NCI-H128 (cell line): Measurements from ENCODE around the gene UBE2B.
"Not testable (repeated sequence)": the region's sequence is repeated elsewhere in the genome, so short reads cannot be mapped to it uniquely, and the experiment has no call there.

Experiments
- DNase-seq: peaks from one replicate; lab custom pipeline; 2025; ENCODE audit not compliant: unreplicated experiment; lab: John Stamatoyannopoulos, UW

Gene UBE2B

DNA sequence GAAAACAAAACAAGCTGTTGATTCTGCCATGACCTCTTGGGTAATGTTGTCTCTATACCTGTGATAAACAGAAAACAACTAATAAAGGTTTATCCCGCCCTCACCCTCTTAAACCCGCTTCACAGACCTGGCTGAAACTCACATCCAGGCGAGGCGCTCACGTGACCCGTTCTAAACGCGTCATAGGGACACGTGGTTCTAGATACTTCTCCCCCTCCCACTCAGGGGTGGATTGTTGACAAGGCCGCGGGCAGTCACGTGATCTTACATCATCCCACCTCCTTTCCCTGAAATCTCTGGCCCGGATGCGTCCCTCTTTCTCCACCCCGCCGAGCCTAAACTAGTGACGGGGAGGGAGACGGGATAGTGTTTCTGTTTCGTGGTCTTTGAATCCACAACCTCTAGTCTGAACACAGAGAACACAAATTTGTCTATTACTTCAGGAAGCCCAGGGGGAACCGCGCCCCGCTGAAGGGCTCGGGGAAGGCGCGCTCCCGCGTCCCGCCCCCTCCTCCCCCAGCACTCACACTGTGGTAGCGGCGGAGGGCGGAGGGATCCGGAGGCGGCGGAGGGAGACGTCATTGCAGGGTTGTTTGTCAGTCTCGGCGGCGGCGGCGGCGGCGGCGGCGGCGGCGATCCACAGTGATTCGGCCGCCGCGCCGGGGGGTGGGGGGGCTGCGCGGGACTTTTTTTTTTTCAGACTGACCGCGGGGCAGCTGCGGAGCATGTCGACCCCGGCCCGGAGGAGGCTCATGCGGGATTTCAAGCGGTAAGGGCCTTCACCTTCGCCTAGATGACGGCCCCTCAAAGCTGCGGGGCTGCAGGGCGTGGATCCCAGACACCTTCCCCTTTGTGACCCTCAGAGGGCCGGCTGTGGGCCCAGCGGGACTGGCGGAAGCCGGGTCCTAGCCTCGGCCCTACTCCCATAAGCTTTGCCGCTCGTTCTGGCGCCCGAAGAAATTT is at the start of gene UBE2B:
UBE2B (plus strand) TSS at position 699 of the 963 bp plus-strand sequence; CDS start at position 726, 27 bp downstream.
- peak; percentile 89 for DNase-seq

- DNase-seq = no peak
Measured at GRCh38 chr5:134327327-134327726, 44.0 kb upstream of the UBE2B start.

DNA sequence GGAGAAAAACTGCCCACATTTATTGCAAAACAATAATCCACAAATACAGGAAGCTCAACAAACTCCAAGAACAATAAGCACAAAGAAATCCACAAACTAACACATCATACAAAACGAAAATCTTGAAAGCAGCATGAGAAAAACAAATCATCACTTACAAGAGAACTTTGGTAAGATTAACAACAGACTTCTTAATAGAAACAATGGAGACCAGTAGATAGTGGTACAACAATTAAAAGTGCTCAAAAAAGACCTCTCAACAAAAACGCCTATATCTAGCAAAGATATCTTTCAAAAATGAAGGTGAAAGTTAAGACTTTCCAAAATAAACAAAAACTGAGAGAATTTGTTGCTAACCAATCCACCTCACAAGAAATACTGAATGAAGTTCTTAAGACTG is 42.8 kb upstream of the UBE2B start:
- DNase-seq = no peak

- not testable (repeated sequence) for DNase-seq
Measured at GRCh38 chr5:134336833-134337232, 34.5 kb upstream of the UBE2B start.

GRCh38 chr5:134343500-134343899 is 27.9 kb upstream of the UBE2B start:
- DNase-seq = not testable (repeated sequence)

GRCh38 chr5:134345476-134345875 is 25.9 kb upstream of the UBE2B start:
- DNase-seq = not testable (repeated sequence)

GRCh38 chr5:134345996-134346395 is 25.4 kb upstream of the UBE2B start:
- no peak for DNase-seq

DNA sequence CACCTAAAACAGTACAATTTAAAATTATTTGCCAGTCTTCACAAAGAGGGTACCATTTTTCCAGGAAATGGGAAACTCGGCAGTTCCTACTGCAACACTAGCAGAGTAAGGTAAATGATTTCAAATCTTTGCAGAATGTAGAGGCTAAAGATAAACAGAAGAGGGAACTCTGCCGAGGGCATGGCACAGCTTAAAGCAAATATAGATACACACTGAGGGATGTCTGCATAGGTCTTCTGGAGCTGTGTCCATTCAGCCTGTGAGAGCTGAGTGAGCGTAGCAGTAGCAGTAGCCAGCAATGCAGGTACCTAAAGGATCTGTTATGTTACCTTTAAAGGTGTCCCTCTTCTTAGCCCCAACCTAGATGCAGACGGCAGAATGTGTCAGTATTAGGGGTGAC is 21.9 kb upstream of the UBE2B start:
- no peak for DNase-seq

DNA sequence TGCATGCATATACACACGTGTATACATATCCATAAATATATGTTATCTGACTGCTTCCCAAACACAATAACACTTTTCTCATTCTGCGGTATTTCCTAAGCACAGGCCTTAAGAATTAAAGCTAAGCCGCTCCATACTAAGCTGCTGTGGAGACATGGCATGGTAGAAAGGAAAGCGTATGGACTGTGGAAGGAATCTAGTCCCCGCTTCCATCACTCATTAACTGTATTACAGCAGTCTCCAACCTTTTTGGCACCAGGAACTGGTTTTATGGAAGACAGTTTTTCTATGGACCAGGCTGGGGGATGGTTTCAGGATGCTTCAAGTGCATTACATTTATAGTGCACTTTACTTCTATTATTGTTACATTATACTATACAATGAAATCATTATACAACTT is 15.7 kb upstream of the UBE2B start:
- DNase-seq = no peak

- DNase-seq = no peak
Measured at GRCh38 chr5:134365604-134366003, 5.8 kb upstream of the UBE2B start.

- DNase-seq = no peak
Measured at GRCh38 chr5:134370311-134370870, 978 bp upstream of the UBE2B start.

DNA sequence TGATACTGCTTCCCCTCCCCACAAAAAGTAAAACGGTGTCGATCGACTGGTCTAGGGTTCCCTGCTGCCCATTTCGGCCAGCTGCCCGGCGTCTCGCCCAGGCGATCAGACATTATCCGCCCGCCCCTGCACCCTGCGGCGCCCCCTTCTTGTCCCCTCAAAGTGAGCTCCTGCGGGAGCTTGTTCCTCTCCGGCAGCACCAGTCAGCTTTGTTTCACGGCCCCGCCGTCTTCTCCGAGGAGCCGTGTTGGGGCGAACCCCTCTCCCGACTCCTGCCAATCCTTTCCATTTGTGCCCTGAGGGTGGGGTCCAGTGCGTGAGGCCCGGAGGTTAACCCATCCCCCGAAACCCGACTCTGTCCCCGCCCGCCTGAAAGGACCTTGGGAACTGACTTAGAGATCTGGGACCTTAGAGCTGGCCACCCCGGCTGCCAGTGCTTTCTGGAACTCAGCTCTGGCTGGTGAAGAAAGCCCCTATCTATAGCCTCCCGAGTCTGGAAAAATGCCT is 518 bp downstream of the UBE2B start:
- DNase-seq = no peak

DNA sequence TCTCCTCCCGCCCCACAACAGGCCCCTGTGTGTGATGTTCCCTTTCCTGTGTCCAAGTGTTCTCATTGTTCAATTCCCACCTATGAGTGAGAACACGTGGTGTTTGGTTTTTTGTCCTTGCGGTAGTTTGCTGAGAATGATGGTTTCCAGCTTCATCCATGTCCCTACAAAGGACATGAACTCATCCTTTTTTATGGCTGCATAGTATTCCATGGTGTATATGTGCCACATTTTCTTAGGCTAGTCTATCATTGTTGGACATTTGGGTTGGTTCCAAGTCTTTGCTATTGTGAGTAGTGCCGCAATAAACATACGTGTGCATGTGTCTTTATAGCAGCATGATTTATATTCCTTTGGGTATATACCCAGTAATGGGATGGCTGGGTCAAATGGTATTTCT is 2.3 kb downstream of the UBE2B start:
- not testable (repeated sequence) for DNase-seq

GRCh38 chr5:134374232-134374631 is 2.9 kb downstream of the UBE2B start:
- DNase-seq = no peak

GRCh38 chr5:134380346-134380745 is 9.0 kb downstream of the UBE2B start:
- DNase-seq = no peak

DNA sequence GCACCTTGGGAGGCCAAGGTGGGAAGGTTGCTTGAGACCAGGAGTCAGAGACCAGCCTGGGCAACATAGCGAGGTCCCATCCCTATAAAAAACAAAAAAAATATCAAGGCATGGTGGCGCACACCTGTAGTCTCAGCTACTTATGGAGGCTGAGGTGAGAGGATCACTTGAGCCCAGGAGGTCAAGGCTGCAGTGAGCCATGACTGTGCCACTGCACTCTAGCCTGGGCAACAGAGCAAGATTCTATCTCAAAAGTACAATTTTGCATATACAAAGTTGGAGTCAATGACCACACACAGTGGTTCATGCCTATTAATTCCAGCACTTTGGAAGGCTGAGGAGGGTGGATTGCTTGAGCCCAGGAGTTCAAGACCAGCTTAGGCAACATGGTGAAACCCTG is 10.8 kb downstream of the UBE2B start:
- not testable (repeated sequence) for DNase-seq

DNA sequence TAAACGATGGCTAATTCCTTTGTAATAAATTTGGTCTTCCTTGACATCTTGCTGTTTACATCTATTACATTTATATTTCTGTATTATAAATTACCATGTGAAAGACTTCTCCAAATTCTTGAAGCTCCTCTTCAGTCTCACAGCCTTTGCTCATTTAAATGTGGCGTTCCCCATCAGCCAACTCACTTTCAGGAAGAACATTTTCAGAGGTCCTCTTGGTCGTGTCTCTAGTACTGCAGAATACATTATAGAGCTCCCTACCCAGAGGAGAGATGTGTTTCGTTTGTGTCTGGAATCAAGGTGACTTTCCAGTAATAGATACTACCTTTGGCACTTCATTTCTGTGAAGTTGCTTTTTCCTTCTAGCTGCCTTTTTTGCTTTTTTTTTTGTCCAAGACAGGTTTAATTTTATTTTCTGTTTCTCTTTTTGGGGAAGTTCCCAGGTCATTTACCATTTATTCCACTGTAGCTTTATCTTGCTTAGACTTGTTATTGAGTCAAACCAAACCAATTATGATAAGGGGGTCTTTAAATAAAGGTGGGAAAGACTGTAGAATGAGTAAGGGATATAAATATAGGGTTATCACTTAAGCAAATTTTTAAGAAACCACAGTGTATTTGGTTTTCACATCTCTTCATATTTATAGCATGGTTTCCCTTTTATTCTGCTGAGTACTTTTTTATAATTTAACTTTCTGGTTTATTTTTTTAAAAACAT is 12.8 kb downstream of the UBE2B start:
- no peak for DNase-seq

DNA sequence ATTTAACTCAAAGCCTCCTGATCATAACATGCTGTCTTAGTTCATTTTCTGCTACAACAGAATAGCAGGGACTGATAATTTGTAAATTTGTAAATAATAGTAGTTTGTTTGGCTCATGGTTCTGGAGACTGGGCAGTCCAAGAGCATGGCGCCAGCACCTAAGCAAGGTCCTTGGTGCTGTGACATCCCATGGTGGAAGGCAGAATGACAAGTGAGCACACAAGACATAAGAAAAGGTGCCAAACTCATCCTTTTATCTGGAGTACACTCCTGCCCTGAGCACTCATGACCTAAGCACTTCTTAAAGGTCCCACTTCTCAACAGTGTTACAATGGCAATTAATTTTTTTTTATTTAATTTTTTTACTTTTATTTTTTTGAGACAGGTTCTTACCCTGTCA is 16.1 kb downstream of the UBE2B start:
- DNase-seq = no peak

DNA sequence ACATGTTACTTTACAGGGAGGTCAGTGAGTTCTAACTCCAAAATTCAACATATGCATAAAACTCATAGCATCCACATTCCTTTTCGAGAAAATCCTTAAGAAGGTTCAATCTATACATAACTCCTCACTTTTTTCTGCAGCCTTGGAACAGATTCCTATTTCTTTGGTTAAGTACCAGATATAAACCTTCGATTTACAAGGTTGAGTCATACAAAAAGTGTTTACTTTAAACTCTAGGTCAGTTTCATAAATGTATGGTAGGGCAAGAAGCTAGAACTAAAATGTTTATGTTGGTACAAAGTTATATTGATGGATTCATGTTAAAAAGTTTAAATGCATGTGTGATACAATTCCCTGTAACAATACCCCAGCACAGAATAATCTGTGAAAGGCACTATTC is 20.9 kb downstream of the UBE2B start:
- no peak for DNase-seq

GRCh38 chr5:134394932-134395331 is 23.6 kb downstream of the UBE2B start:
- DNase-seq = no peak

DNA sequence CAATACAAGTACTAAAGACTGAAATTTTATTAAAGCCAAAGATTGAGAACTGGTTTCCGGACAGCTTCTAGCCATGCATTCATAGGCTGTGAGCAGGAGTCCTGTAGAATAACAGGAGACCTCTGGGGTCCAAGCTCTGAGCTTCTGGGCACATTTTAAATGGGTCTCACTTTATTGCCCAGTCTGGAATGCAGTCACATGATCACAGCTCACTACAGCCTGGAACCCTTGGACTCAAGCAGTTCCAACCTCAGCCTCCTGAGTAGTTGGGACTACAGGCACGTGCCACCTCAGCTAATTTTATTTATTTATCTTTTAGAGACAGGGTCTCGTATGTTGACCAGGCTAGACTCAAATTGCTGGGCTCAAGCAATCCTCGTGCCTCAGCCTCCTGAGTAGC is 24.9 kb downstream of the UBE2B start:
- no peak for DNase-seq

DNA sequence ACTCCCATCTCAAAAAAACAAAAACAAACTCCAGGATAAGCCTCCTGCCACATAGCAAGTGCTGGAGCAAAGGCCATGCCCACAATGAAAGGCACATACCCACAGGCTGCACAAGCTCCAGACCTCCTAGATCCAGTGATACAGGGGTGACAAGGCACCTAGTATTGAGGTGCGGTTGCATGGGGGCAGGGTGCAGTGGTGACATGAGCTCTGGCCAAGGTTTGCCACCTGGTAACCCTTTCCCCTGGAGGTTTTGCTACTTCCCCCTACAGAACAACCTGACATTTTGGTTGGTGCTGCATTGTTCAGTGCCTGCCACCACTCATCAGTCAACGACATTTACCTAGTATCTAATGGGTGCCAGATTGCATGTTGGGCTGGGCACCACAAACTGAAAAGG is 25.8 kb downstream of the UBE2B start:
- DNase-seq = no peak
